Measurements from ENCODE around the gene P2RY2.

DNA sequence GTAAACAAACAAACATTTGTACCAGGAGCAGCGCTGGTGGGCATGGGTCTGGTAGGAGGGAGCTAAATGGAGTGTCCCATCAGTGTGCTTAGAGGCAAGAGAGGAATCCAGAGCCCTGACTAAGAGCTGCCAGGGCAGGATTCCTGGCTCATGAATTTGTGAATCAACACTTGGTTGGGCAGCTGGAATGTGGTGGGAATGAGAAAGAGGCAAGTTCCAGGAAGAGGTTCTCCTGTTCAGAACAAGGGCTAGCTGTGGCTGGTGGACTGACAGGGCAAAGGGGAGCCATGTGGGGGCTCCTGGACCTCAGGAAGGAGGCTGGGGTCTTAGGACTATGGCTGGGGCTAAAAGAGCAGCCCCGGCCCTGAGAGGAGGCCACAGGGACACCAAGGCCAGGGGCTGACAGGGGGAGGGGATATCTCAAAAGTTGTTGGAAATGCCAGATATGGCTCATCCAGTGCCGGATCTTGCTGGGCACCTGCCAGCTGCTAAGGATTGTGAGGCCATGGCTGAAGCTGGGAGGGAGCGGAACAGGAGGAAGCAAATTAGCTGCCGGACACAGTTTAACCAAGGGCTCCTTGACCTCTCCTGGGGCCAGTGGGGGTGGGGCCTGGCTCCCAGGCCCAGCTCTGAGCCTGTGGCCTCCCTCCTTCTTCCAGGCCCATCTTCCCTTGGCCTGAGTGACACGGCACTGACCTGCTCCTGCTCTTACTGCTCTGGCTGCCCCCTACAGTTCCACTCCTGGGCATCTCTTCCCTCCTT, 39.4 kb downstream of the P2RY2 start:
- TF ChIP-seq, protein P1, sequence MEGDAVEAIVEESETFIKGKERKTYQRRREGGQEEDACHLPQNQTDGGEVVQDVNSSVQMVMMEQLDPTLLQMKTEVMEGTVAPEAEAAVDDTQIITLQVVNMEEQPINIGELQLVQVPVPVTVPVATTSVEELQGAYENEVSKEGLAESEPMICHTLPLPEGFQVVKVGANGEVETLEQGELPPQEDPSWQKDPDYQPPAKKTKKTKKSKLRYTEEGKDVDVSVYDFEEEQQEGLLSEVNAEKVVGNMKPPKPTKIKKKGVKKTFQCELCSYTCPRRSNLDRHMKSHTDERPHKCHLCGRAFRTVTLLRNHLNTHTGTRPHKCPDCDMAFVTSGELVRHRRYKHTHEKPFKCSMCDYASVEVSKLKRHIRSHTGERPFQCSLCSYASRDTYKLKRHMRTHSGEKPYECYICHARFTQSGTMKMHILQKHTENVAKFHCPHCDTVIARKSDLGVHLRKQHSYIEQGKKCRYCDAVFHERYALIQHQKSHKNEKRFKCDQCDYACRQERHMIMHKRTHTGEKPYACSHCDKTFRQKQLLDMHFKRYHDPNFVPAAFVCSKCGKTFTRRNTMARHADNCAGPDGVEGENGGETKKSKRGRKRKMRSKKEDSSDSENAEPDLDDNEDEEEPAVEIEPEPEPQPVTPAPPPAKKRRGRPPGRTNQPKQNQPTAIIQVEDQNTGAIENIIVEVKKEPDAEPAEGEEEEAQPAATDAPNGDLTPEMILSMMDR (IDR thresholded peaks at IDR 0.05), result no peak
- no peak for TF ChIP-seq POLR2A (IDR thresholded peaks at IDR 0.05)
